ENCODE measurements around the gene EPHA6. TPM values are rescaled to one million over a fixed set of nuclear protein-coding genes. Genes with fewer than 3 reads are reported as not detected.

The EPHA6 gene
- total and polyA plus RNA-seq, 2 experiments from 2014 or later = not detected

DNA sequence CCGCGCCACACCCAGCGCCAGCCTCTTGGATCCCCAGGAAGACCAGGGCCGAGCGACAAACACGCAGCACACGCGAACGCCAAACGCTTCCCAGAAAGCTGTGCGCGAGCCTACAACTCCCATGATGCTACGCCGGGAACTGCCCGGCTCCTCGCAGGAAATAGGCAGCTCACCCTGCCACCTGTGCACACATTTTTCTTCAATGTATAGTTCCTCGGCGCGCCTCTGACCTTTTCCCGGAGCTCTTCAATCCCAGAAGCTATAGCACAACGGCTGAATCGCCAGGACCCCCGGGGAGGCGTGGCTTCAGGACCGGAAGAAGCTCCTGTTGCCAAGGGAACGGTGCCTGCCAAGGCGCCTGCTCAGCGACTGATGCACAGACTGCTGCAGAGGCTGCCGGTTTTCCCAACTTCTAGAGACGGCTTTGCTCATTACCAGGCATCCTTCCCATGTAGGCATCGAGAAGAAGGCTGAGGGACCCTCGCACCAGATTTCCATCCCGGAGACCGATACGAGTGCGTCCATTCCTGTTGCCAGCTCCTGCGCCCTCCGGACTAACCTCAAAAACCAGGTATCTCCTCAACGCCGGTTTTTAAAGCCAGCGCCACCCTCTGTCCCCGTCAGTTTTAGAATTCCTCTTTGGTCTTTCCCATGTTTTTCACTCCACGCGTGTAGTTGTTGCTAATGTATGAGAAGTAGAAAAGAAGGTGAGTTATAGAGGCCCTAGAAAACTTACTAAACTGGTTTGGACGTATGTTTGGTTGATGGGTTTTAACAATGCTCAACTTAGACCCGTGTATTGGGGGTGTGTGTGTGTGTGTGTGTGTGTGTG lies 950.2 kb downstream of the EPHA6 start, which contains the start of gene ARL6:
Gene ARL6 (plus strand): TSS at position 352 of the 832 bp plus-strand sequence. CDS start 3,350 bp downstream, outside the sequence.
- no peaks in the 10 kb centered on the region for H3K9me3 ChIP-seq (ENCODE audit: low read depth)
- TF ChIP-seq EZH2phosphoT487 (IDR thresholded peaks at IDR 0.05; ENCODE audit: insufficient read depth, low read depth) (no peak), EZH2 (IDR thresholded peaks at IDR 0.05; ENCODE audit: insufficient read depth, poor library complexity, severe bottlenecking) (no peak)
- H3K27me3 ChIP-seq (replicated peaks; ENCODE audit: insufficient read depth) = no peaks in the 10 kb centered on the region
- H3K4me3 ChIP-seq = peak within 1 kb of the TSS; percentile 99
- H3K9ac ChIP-seq = peak within 1 kb of the TSS; percentile 81
- H3K4me2 ChIP-seq (ENCODE audit: unreplicated experiment) = peak within 1 kb of the TSS; percentile 83
- H3K36me3 ChIP-seq (ENCODE audit: low read depth) = peaks cover 4% of the 10 kb centered on the region; the same call in 1 of the 2 replicates
- H2AFZ ChIP-seq = peak within 1 kb of the TSS; percentile 100
- peaks cover 28% of the 10 kb centered on the region for H3K79me2 ChIP-seq (ENCODE audit: insufficient read depth)
- H3K27ac ChIP-seq = peak within 1 kb of the TSS; percentile 66
- H4K20me1 ChIP-seq (ENCODE audit: insufficient read depth) = no peaks in the 10 kb centered on the region
- DNase-seq = peak; percentile 95
- peaks cover 11% of the 10 kb centered on the region for H3K4me1 ChIP-seq (ENCODE audit: insufficient read depth)
- no peaks in the 10 kb centered on the region for H3K9me2 ChIP-seq (ENCODE audit: insufficient read depth)
- peaks cover 7% of the 10 kb centered on the region; the same call in 1 of the 2 replicates for H3F3A ChIP-seq (ENCODE audit: insufficient read depth)
- in situ Hi-C loops (cut with MboI) = no loop called here
- WGBS, 2 experiments (ENCODE audit: low coverage in 1 of 2, low lambda C conversion rate in 2 of 2, missing lambda C conversion rate in 2 of 2) = 1% methylated on average over 40 to 46 of the region's 46 CpGs

- peak overlapping the region; percentile 83 for H3K4me2 ChIP-seq (ENCODE audit: unreplicated experiment)
- no peaks in the 10 kb centered on the region for H3K27me3 ChIP-seq (replicated peaks; ENCODE audit: insufficient read depth)
- in situ Hi-C loops (cut with MboI) = no loop called here
- peak overlapping the region; percentile 100 for H2AFZ ChIP-seq
- peak; percentile 14 for DNase-seq
- peaks cover 32% of the 10 kb centered on the region for H3K79me2 ChIP-seq (ENCODE audit: insufficient read depth)
- H3K4me3 ChIP-seq = peak overlapping the region; percentile 99
- peaks cover 11% of the 10 kb centered on the region for H3K4me1 ChIP-seq (ENCODE audit: insufficient read depth)
- H3K27ac ChIP-seq = peak overlapping the region; percentile 66
- H3K9me3 ChIP-seq (ENCODE audit: low read depth) = no peaks in the 10 kb centered on the region
- H3K36me3 ChIP-seq (ENCODE audit: low read depth) = peaks cover 8% of the 10 kb centered on the region; the same call in 1 of the 2 replicates
- H3F3A ChIP-seq (ENCODE audit: insufficient read depth) = peaks cover 7% of the 10 kb centered on the region; the same call in 1 of the 2 replicates
- H3K9ac ChIP-seq = peak overlapping the region; percentile 81
- TF ChIP-seq EZH2phosphoT487 (IDR thresholded peaks at IDR 0.05; ENCODE audit: insufficient read depth, low read depth) = no peak
- no peak for TF ChIP-seq EZH2 (IDR thresholded peaks at IDR 0.05; ENCODE audit: insufficient read depth, poor library complexity, severe bottlenecking)
- 0 to 7% methylated on average over 2 of the region's 2 CpGs for WGBS, 2 experiments (ENCODE audit: low coverage in 1 of 2, low lambda C conversion rate in 2 of 2, missing lambda C conversion rate in 2 of 2)
- no peaks in the 10 kb centered on the region for H3K9me2 ChIP-seq (ENCODE audit: insufficient read depth)
- H4K20me1 ChIP-seq (ENCODE audit: insufficient read depth) = no peaks in the 10 kb centered on the region
These were observed 950.9 kb downstream of the EPHA6 start for GRCh38 chr3:97765336-97765735.

GRCh38 chr3:97772926-97773325 lies 958.5 kb downstream of the EPHA6 start:
- no peak for DNase-seq
- TF ChIP-seq EZH2phosphoT487 (IDR thresholded peaks at IDR 0.05; ENCODE audit: insufficient read depth, low read depth) (no peak), EZH2 (IDR thresholded peaks at IDR 0.05; ENCODE audit: insufficient read depth, poor library complexity, severe bottlenecking) (no peak)
- H3K27ac ChIP-seq = no peak overlapping the region
- H3K27me3 ChIP-seq (replicated peaks; ENCODE audit: insufficient read depth) = no peaks in the 10 kb centered on the region
- peaks cover 11% of the 10 kb centered on the region; the same call in 1 of the 2 replicates for H3K79me2 ChIP-seq (ENCODE audit: insufficient read depth)
- H2AFZ ChIP-seq = no peak overlapping the region
- H4K20me1 ChIP-seq (ENCODE audit: insufficient read depth) = no peaks in the 10 kb centered on the region
- H3K9ac ChIP-seq = no peak overlapping the region
- in situ Hi-C loops (cut with MboI) = no loop called here
- H3K9me3 ChIP-seq (ENCODE audit: low read depth) = no peaks in the 10 kb centered on the region
- no peak overlapping the region for H3K4me3 ChIP-seq
- H3K4me2 ChIP-seq (ENCODE audit: unreplicated experiment) = no peak overlapping the region
- H3K36me3 ChIP-seq (ENCODE audit: low read depth) = peaks cover 15% of the 10 kb centered on the region; the same call in 1 of the 2 replicates
- H3K4me1 ChIP-seq (ENCODE audit: insufficient read depth) = no peaks in the 10 kb centered on the region
- H3K9me2 ChIP-seq (ENCODE audit: insufficient read depth) = no peaks in the 10 kb centered on the region
- 91% methylated on average over 3 of the region's 3 CpGs for WGBS, 2 experiments (ENCODE audit: low coverage in 1 of 2, low lambda C conversion rate in 2 of 2, missing lambda C conversion rate in 2 of 2)
- no peaks in the 10 kb centered on the region for H3F3A ChIP-seq (ENCODE audit: insufficient read depth)

GRCh38 chr3:97778152-97778551 lies 963.8 kb downstream of the EPHA6 start:
- no peak overlapping the region for H2AFZ ChIP-seq
- in situ Hi-C loops (cut with MboI) = loop anchor here (25.0 kb wide), 1 partner anchor 559 kb away; no protein-coding TSS in a partner anchor
- no peaks in the 10 kb centered on the region for H3K27me3 ChIP-seq (replicated peaks; ENCODE audit: insufficient read depth)
- no peaks in the 10 kb centered on the region for H3F3A ChIP-seq (ENCODE audit: insufficient read depth)
- H3K9me3 ChIP-seq (ENCODE audit: low read depth) = no peaks in the 10 kb centered on the region
- no peak overlapping the region for H3K4me3 ChIP-seq
- TF ChIP-seq EZH2 (IDR thresholded peaks at IDR 0.05; ENCODE audit: insufficient read depth, poor library complexity, severe bottlenecking) (no peak), EZH2phosphoT487 (IDR thresholded peaks at IDR 0.05; ENCODE audit: insufficient read depth, low read depth) (no peak)
- no peaks in the 10 kb centered on the region for H3K4me1 ChIP-seq (ENCODE audit: insufficient read depth)
- H3K36me3 ChIP-seq (ENCODE audit: low read depth) = no peaks in the 10 kb centered on the region
- no peak for DNase-seq
- no peaks in the 10 kb centered on the region for H3K79me2 ChIP-seq (ENCODE audit: insufficient read depth)
- no peaks in the 10 kb centered on the region for H4K20me1 ChIP-seq (ENCODE audit: insufficient read depth)
- H3K9me2 ChIP-seq (ENCODE audit: insufficient read depth) = no peaks in the 10 kb centered on the region
- H3K4me2 ChIP-seq (ENCODE audit: unreplicated experiment) = no peak overlapping the region
- no peak overlapping the region for H3K9ac ChIP-seq
- H3K27ac ChIP-seq = no peak overlapping the region

Measured in GM23248 (cell line).